HG03159 (cell line): ENCODE data around the gene SLC22A5.
"Not testable (repeated sequence)": the region's sequence is repeated elsewhere in the genome, so short reads cannot be mapped to it uniquely, and the experiment has no call there.

Source experiments
- ATAC-seq: cut with Tn5 transposase; IDR thresholded peaks from one replicate; pipeline ENCODE4 v1.9.1; 2021; ENCODE audit warnings: mild to moderate bottlenecking, moderate library complexity; ENCODE audit not compliant: unreplicated experiment

The SLC22A5 gene

DNA sequence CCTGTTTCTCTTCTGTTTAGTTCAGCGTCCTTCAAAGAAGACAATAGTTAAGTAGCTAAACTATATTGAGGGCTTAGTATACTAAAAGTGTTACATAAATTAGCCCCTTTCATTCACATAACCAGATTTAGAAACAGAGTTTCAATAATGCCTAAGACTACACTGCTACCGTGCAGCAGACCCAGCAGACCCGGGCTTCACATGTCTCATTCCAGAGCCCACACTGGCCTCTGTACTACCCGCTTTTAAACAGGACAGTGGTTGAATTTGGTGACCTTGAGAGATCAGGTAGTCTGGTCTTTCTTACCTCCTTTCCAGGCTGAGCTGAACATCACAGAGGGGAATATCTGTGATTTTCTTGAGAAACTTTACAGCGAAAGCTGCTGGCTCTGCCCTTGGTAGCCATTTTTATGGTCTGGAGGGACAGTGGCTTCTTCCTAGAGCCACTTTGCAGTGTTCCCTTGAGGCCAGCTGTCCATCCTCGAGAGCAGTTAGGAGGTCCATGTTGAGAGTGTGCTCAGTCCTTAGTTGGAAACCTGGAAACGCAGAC lies 56.5 kb downstream of the SLC22A5 start:
- no peak for ATAC-seq

DNA sequence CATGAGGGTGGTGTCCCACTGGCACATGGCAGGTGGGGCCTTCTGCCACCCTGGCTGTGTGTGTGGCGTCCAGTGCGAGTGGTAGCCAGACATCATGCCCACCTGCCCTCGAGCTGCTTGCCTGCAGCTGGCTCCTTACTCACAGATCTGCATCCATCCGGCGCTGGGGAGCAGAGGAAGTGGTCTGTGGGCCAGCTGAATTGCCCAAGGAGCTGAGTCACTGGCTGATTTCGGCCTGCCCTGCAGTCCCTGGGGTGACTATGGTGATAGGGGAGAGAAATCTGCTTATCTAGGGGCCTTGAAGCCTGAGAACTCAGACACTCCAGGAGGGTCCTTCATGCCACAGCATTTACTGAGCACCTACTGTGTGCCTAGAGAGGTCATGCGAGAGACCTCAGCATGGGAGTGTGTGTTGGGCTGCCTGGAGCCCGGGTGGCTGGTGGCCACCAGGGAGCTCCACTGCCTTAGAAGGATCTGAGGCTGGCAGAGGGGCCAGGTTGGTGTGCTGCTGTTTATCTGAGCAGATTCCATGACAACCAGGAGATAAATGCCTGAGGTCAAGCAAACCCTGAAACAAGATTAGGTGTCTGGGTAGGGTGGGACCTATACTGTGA lies 57.1 kb downstream of the SLC22A5 start:
- ATAC-seq: peak; percentile 41

DNA sequence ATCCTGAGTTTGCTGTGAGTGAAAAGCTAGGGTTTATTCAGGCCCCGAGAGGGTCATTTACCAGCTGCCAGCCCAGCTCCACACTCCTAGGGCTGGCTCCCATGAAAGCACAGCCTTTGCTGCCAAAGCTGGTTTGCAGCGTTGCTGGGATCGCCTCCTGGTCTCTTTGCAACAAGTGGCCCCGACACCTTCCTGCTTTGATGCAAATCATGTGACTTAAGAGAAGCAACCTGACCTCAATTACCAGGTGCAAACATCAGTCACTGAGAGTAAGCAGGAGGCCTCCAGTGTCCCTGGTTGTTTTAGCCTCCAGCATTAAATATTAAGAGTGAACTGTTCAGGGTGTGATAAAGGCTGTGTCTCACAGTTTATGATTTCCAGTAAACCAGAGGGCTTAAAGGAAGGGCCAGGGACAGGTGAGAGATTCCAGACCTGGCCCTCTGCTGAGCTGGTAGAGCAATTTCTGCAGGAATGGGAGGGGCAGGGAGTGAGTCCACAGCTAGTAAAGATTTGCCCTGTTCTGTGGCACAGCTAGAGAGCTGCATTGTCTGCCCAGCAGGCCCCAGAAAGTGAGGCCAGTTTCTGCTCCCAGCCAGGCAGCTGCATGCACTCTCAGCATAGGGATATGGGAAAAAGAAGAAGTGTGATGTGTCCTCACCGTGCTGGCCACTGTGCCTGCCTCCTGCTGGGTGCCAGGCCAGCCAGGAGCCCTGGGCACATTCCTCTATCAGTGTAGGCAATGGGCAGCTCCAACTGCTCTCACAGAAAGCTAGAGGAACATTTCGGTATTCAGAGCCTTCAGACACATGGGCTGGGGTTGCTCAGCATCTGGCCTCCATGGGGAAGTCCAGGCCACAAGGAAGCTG lies 58.0 kb downstream of the SLC22A5 start:
- no peak for ATAC-seq

DNA sequence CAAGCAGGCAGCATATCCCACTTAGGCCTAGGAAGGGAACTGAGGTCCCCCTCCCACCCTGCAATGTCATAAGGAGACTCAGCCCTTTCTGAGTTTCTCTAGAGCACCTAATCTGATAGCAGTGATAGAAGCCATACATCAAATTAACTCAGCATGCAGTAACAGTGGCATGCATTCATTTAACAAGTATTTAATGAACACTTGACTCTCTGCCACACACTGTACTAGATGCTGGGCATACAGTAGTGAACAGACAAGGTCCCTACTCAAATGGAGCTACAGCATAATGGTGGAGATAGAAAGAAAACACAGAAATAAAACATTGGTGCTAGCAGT lies 58.6 kb downstream of the SLC22A5 start:
- no peak for ATAC-seq

DNA sequence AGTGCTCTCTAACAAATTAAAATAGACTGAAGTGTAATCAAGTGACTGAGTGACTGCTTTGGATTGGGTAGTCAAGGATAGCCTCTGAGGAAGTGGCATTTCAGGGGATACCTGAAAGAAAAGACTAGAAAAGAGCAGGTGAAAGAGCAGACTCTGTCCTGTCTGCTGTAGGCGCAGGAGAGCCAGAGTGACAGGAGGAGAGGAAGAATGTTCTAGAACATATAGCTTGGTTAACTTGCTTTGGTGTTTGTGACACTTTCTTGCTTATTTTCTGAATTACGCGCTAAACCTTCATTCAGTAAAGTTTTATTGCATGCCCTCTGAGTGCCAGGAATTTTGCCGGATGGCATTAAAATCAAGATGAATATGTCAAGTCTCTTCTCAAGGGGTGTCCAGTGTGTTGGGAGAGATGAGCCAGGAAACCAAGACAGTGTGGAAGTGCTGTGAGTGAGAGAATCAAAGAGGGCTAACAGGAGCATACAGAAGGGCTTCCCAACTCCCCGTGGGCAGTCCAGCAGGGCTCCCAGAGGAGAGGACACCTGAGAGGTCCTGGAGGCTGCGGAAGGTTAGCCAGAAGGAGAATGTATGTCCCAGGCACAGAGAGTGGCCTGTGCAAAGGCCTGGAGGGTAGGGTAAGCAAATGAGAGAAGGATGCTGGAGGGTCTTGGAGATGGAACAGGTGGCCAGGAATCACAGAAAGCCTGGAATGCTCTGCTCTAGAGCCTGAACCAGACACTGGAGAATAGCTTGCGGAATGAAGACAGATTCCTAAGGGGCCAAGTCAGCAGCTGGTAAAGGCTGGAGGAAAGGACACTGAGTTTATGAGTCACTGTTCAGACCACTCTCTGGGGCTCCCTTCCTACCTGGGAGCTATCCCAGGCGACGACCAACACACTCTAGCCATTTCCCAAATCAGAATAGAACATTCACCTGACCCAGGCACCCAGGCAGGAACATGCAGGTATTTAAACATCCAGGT lies 59.3 kb downstream of the SLC22A5 start:
- no peak for ATAC-seq

DNA sequence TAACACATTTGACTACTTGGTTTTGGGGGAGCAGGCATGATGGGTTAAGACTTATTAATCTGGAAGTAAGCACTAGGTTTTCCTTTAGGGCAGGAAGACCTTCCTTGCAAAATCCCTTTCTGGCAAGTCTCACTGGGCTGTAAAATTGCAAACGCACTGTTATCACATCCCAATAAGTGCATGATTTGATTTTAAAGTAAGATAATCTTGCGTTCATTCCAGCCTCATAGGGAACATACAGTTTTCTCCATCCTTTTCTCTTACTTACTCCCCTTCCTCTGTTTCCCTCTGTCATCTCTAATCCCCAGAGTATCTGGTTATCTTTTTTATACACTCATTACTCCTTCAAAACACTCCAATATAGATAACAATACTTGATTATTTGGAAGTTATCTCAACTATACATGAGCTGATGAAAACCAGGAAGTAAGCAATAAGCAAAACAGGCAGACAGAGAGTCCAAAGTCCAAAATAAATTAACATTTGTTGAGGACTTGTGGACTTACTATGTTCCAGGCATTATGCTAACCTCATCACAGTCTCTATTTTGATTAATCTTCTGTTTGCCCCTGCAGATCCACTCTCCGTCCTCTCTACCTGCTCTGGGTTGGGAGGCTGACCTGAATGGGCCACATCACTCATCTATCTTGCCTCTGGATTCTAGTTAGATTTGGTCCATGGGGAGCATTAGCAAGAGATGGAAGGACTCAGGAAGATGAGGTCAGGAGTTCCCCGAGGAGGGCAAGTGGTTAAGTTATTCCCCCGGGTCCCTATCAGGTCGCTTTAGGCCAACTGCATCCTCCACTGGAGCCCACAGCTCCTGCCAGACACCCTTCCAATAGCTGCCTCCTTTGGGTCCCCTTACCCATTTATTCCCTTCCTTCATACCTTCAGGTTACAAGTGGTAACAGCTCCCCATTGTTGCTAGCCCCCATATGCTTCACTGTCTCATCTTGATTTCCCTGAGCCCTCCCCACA lies 60.2 kb downstream of the SLC22A5 start:
- ATAC-seq: no peak

DNA sequence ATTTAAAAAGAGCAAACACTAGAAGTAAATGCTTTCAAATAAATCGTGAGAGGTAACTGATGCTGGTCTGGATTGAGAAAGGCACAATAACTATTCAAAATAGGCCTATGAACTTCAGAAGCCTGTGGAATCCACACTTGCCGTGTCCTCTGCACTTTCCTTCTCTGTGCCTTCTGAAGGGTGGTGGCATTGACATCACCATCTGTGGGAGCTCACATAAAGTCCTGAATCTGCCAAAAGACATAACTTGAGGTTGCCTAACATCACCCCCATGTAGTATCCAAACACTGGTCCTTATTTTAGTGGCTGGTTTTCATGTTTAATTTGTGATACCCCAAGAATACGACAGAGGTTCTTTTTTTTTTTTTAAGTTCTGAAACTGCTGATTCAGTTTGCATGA lies 61.2 kb downstream of the SLC22A5 start:
- no peak for ATAC-seq

DNA sequence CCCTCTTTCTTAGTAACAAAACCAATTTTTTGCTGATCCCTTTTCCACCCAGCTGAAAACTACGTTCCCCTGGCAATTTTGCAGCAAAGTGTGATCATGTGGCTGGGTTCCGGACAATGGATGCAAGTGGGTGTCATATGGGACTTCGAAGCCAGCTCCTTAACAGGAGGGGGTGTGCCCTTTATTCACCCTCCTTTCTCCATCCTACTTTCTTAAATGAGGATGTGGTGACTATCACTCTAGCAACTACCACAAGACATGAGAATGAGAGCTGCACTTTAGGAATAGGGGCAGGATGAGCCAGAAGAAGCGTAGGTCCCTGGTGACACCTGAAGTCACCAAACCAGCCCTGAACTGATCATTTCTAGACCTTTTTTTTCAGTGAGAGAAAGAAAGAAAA lies 62.1 kb downstream of the SLC22A5 start:
- no peak for ATAC-seq

DNA sequence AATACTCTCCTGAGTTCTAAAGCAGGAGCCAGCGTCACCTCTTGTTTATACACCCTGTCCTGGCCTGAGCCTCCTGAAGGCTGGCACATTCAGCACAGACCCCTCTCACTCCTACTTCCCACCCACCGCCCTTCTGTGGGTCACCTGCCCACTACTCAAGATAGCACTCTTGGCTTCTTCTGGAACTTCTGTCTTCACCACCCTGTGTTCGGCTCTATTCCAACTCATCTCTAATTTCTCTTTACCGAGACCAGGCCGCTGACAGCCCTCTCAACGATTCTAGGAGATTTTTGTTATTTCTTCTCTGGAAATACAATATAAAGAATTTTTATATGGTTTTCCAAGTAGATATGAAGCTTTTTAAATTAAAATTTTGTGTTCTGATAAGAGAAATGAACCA lies 63.6 kb downstream of the SLC22A5 start:
- ATAC-seq: no peak

DNA sequence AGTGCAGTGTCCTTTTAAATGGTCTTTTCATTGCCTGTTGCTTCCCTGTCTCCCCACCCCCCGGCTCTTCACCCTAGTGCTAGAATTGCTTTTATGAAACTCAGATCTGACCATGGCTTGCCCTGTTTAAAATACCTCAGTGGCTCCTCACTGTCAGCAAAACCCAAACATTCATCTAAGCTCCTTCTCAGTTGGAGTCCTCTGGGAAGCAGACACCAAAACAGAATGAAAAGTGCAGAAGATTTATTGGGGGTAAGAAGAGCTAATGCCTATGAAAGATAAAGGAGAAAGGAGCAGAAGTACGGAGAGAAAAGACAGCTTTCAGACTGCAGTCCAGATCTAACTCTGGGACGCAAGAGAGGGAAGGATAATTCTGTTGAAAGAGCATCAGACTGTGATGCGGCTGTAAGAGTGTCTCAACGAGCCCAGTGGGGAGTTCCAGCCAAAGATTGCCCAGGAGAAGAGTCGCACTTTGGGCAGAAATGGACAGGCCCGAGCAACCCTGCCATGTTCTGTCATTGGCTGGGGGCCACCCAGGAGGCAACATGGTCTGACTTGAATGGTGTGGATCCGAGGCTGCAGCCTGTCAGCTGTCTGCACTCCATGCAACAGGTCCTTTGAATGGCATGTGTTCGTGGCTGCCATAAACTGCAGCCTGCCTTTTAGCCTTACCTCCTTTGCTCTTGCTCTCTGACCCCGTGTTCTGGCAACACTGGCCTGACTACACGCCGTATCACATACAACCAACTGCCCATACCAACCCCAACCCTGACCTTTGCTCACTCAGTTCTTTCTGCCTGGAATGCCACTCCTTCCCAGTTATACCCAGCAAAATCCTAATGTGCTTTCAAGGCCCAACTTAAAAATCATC lies 65.1 kb downstream of the SLC22A5 start:
- no peak for ATAC-seq

DNA sequence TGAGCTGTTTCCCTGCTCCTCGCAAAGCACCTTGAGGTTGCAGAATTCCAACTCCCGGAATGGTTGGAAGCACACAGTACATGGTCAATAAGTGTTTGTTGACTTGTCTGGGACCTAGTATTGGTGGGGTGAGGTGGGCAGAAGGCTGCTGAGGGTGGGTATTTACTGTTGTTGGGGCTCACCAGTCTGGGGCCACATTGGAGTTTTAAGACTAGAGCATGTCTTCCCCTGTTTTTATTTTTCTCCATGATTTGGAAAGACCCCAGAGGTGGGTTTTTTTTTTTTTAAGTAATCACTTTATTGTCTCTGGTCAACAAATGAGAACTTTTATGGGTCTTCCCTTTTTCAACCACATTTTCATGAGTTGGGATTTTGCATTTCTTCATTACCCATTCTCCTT lies 65.9 kb downstream of the SLC22A5 start:
- no peak for ATAC-seq

DNA sequence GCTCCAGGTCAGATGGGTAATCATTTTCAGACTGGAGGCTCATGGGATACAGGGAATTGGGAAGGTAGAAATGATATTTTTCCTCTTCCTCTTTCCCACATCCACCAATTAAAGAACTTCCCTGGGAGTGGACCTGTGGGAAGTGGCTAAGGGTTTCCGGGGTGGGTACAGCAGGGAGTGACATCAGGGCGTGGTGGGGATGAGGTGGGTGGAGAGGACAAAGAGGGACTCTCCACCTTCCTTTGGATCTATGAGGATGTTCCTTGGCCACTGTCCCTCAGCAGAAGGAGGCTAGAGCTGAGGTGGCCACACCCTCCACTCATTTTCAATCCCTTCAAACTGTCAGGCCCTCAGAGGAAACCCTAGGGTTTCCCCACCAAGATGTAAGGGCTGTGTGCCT lies 66.4 kb downstream of the SLC22A5 start:
- ATAC-seq: no peak

DNA sequence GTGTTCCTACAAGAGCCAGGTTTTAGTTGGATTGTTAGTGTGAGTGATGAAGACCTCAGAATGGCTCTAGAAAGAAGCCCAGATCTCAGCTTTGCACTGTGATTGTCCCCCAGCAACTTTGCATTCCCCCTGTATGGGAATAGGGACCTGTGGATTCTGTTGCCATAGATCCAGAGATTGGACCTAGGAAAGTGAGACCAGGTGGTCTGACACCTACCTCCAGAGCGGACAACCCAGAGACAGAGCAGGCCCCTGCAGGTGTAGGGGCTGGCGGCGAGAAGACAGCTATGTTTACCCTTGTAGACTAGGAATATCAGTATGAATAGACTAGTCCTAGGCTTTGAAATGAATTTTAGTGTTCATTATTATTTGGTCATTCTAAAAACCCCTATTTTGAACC lies 67.4 kb downstream of the SLC22A5 start:
- no peak for ATAC-seq

DNA sequence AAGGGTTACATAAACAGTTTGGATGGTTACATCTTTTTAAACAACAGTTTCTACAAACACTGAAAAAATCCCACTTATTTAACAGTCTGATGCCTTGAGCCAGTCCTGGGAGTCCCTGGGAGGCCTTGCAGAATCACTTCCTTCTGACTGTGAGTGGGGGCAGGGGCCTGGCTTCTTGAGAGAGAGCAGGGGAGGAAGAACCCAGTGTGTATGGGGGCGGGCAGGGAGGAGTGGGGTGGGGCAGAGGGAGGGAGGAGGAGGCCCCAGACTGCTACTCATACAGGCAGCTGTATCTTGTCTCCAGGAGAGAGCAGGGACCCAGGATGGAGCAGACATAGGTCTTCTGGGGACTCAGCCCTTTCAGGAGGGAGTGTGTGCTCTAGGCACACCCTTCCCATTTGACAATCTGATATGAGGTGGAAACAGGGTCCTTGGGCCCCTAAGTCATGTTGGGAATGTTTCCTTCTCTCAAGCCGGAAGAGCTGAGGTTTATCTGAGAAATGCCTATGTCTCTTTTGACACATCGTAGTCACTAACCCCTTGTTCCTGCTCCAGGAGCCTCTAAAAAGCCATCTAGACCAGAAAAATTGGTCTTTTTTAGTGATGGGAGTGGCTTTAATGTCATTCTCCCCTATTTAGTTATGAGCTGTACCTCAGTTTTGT lies 68.2 kb downstream of the SLC22A5 start:
- peak; percentile 82 for ATAC-seq

DNA sequence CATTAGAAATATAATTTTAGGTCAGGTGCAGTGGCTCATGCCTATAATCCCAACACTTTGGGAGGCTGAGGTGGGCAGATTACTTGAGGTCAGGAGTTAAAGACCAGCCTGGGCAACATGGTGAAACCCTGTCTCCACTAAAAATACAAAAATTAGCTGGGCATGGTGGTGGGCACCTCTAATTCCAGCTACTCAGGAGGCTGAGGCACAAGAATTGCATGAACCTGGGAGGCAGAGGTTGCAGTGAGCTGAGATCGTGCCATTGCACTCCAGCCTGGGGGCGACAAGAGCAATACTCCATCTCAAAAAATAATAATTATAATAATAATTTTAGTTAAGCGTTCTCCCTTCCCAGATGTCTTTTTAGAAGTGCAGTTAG lies 68.7 kb downstream of the SLC22A5 start:
- not testable (repeated sequence) for ATAC-seq

DNA sequence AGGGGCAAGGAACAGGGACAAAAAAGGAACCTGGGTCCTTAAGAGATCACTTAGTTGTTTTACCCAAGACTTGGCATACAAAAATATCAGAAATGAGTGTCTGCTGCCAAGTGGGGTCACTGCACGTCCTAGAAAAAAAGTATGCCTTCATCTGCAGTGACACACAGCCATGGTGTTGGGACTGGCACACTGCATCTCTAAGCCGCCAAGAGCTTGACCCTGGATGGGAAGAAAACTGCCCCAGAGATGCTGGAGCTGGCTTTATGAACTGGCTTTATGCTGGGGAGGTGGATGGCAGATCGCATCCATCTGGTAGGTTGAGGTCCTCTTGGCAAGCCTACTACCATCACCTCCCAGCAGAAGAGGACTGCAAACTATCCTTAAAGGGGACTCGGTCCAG lies 69.4 kb downstream of the SLC22A5 start:
- no peak for ATAC-seq

DNA sequence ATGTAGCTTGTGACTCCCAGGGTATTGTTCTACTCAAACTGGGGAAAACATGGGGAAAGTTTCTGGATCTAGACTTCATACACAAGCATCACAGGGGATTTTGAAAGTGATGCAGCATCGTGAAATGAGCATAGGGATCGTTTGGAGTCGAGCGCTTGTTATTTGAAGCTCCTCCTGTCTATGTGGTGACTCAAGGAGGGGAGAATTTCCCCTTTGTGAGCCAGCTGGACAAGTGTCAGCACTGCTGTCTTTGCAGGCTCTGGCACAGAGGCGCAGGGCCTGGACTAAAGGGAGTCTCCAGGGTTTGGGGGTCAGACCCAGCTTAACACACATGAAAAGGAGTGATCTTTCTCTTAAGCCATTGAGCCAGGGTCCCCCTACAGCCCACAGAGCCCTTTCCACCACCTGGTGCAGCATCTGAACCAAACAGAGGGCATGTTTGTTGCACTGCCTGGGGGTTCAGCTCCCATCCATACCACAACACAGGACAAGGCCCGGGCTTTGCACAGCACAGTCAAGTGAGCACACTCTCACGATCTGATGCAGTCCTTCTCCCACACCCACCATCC lies 70.1 kb downstream of the SLC22A5 start:
- ATAC-seq: no peak

DNA sequence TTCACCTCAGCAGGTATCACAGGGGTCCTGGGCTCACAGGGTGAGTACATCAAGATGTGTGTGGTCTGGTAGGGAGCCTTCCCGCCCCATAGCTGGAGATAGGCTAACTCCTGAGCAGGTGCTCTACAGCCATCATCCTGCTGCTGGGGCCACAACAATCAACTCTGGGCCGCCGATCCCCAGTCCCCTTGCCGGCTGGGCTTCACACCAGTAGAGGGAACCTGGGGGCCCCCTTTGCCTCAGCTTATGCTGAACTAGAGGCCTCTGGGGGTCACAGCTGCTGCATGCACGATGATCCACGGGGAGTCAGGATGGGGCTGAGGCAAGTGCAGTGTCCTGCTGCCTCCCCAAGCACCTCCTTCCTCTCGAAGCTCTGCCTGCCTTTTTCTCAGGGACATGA lies 74.6 kb downstream of the SLC22A5 start:
- ATAC-seq: no peak
